Measurements from ENCODE around the gene DDX27. TPM values are rescaled to one million over a fixed set of nuclear protein-coding genes. Genes with fewer than 3 reads are reported as not detected.
"Not testable (repeated sequence)": the region's sequence is repeated elsewhere in the genome, so short reads cannot be mapped to it uniquely, and the experiment has no call there.

The DDX27 gene
- polyA plus RNA-seq, 3 donors from 2014 or later: 14.3 to 41.9 (median 18.7) TPM

DNA sequence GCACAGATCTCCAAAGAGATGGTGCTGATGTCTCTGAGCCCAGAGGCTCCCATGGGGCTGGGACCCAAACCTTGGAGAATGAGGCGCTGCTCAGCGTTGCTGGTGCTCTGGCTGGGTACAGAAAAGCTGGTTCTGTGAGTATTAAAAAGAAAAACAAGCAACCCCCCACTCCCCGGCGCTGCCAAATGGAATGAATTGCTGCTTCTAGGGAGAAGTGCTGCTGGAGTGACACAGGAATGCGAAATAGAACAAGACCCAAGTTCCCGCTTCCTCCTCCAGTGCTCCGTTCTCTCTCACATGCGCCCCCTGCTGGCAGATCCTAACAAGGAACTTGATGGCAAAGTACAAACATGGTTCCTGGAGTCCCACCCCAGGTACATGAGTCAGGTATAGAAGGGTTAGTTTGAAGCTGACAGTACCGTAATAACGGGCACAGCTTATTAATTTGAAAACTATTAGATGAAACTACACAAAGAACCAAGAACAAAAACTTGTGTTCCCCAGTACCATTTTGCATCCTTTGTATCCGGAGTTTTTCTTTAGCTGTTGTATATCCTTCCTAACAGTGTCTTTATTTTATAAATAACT lies 2.1 kb upstream of the DDX27 start:
- H3K27ac Mint-ChIP-seq: peak overlapping the region in 5 of 6 donors; percentile 13 to 85 (median 70)
- no peaks in the 10 kb centered on the region for H3K9me3 Mint-ChIP-seq
- peaks cover 30 to 37% of the 10 kb centered on the region in 2 donors for H3K4me1 Mint-ChIP-seq
- peak overlapping the region; percentile 46 to 73 (median 64) for H3K4me3 Mint-ChIP-seq
- peaks cover 0 to 5% (median 0%) of the 10 kb centered on the region in 3 donors for H3K36me3 Mint-ChIP-seq
- peak; percentile 81 to 84 (median 81) for DNase-seq
- peaks cover 6 to 15% (median 12%) of the 10 kb centered on the region in 3 donors for H3K27me3 Mint-ChIP-seq (ENCODE audit: low read depth in 3 of 3)

DNA sequence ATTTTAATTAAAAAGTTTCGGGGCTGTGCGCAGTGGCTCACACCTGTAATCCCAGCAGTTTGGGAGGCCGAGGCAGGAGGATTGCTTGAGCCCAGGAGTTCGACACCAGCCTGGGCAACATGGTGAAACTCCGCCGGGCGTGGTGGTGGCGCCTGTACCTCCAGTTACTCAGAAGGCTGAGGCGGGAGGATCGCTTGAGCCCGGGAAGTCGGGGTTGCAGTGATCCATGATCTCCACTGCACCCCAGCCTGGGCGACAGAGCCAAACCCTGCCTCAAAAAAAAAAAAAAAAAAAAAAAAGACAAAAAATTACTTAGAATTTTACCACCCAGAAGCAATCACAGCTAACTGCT lies 501 bp upstream of the DDX27 start:
- Mint-ChIP-seq H3K27me3 (ENCODE audit: low read depth in 3 of 3) (peaks cover 6 to 15% (median 9%) of the 10 kb centered on the region in 3 donors), H3K27ac (peak overlapping the region; percentile 99 to 100 (median 100)), H3K36me3 (peaks cover 4 to 11% (median 6%) of the 10 kb centered on the region in 3 donors), H3K4me1 (peaks cover 30 to 37% of the 10 kb centered on the region in 2 donors), H3K4me3 (peak overlapping the region; percentile 96 to 99 (median 97))
- DNase-seq, H3K9me3 Mint-ChIP-seq: not testable (repeated sequence)

DNA sequence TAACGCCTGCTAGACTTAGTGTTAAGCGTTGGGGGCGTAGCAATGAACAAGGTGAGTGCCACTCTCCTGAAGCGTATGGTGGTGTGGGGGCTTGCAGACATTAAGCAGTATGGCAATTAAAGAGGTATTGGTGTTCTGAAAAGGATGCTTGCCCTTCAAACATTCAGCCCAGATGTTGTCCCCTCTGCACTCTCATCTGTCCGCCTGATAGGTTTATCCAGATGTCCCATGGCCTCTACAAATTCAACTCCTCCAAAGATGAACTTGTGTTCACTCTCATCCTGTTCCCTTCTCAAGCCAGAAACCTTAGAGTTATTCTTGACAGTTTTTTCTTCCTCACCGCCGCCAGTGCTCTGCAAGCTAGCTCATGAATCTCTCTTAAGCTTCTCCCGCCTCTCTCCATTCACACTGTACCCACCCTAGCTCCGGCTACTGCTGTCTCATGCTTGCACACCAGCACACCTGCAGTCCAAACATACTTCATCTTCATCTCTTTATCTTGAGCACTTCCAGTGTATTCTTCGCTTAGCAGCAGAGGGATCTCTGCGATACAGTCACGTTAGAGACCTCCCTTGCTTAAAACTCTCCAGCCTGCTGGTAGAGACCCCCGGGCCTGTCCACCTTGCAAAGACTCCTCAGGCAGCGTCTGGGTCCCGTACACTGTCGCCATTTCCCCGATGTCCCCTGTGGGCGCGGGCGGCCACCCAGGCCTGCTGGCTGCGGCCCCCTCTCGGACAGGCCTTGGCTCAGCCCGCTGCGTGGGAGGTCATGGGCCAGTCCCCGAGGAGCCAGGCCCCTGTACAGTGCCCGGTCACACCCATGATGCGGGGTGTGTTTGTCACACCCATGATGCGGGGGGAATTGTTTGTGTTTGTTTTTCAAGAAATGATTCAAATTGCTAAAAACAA lies 962 bp downstream of the DDX27 start:
- Mint-ChIP-seq H3K27ac (peak overlapping the region; percentile 99 to 100 (median 100)), H3K36me3 (peaks cover 14 to 20% (median 15%) of the 10 kb centered on the region in 3 donors), H3K4me3 (peak overlapping the region; percentile 96 to 99 (median 97)), H3K4me1 (peaks cover 30 to 37% of the 10 kb centered on the region in 2 donors), H3K9me3 (no peaks in the 10 kb centered on the region), H3K27me3 (ENCODE audit: low read depth in 3 of 3) (peaks cover 9 to 15% (median 12%) of the 10 kb centered on the region in 3 donors)
- no peak for DNase-seq

DNA sequence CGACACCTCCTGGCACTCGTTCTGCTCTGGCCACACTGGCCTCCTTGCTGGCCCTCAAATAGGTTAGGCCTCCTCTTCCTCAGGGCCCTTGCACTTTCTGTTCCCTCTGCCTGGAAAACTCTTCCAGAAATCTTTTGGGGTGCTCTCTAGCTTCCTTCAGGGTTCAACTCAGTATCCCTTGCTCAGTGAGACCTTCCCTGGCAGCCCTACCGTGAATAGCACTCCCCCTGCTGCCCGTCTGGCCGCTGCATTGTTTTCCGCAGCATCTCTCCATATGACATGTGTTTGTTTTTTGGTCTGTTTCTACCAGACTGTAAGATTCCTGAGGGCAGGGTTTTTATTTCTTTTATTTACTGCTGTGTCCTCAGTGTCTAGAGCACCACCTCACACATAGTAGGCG lies 6.7 kb downstream of the DDX27 start:
- H3K9me3 Mint-ChIP-seq: no peaks in the 10 kb centered on the region
- no peak for DNase-seq
- peak overlapping the region in 3 of 6 donors; percentile 19 to 67 (median 64) for H3K27ac Mint-ChIP-seq
- peaks cover 28 to 48% (median 30%) of the 10 kb centered on the region in 3 donors for H3K36me3 Mint-ChIP-seq
- H3K27me3 Mint-ChIP-seq (ENCODE audit: low read depth in 3 of 3): peaks cover 0 to 9% (median 0%) of the 10 kb centered on the region in 3 donors
- H3K4me3 Mint-ChIP-seq: no peak overlapping the region
- peaks cover 4 to 5% of the 10 kb centered on the region in 2 donors for H3K4me1 Mint-ChIP-seq

DNA sequence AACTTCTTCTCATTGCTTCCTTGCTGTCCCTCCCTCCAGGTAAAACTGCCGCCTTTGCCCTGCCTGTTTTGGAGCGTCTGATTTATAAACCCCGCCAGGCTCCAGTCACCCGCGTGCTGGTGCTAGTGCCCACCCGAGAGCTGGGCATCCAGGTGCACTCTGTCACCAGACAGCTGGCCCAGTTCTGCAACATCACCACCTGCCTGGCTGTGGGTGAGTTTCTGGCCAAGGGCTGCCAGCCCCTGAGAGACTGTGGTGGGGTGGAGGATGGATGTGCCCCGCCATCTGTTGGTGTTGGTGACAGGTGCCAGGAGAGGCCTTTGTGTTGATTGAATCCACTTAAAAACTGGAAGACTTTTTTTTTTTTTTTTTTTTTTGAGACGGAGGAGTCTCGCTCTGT lies 9.5 kb downstream of the DDX27 start:
- peak overlapping the region in 1 of 6 donors; percentile 11 for H3K27ac Mint-ChIP-seq
- no peak for DNase-seq
- no peak overlapping the region for H3K4me3 Mint-ChIP-seq
- H3K4me1 Mint-ChIP-seq: no peaks in the 10 kb centered on the region
- no peaks in the 10 kb centered on the region for H3K9me3 Mint-ChIP-seq
- H3K27me3 Mint-ChIP-seq (ENCODE audit: low read depth in 3 of 3): peaks cover 0 to 9% (median 0%) of the 10 kb centered on the region in 3 donors
- peaks cover 25 to 50% (median 35%) of the 10 kb centered on the region in 3 donors for H3K36me3 Mint-ChIP-seq

DNA sequence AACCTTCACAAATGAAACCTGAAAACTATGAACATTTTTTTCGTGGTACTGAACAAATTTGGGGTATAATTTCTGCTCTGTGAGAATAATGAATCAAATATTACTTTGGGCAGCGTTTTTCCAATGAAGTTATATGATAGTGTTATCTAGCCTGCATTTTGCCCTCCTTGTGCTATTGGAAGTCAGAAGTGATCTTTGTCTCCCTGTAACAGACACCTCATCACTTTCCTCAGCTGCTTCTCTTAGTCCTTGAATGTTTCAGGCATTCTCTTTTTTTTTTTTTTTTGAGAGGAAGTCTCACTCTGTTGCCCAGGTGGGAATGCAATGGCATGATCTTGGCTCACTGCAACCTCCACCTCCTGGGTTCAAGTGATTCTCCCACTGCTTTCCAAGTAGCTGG lies 10.2 kb downstream of the DDX27 start:
- H3K4me3 Mint-ChIP-seq: no peak overlapping the region
- peaks cover 25 to 51% (median 36%) of the 10 kb centered on the region in 3 donors for H3K36me3 Mint-ChIP-seq
- H3K27ac Mint-ChIP-seq: peak overlapping the region in 1 of 6 donors; percentile 30
- no peak for DNase-seq
- peaks cover 0 to 7% (median 0%) of the 10 kb centered on the region in 3 donors for H3K27me3 Mint-ChIP-seq (ENCODE audit: low read depth in 3 of 3)
- H3K9me3 Mint-ChIP-seq: no peaks in the 10 kb centered on the region
- no peaks in the 10 kb centered on the region for H3K4me1 Mint-ChIP-seq

DNA sequence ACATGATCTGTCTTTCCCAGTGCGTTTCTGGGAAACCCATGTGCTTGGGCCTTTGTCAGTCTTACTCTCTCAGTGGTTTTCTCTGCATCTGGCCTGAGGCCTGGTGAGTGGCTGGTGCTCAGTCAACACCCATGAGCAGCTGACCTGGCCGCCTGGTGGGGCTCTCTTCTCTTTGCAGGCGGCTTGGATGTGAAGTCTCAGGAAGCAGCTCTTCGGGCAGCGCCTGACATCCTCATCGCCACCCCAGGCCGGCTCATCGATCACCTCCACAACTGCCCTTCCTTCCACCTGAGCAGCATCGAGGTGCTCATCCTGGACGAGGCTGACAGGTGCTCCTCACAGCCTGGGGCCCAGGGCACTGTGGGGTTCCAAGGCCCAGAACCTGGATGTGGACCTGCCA lies 10.8 kb downstream of the DDX27 start:
- Mint-ChIP-seq H3K36me3 (peaks cover 26 to 53% (median 38%) of the 10 kb centered on the region in 3 donors), H3K27ac (peak overlapping the region in 2 of 6 donors; percentile 34 to 46), H3K9me3 (no peaks in the 10 kb centered on the region), H3K4me1 (no peaks in the 10 kb centered on the region), H3K27me3 (ENCODE audit: low read depth in 3 of 3) (peaks cover 0 to 3% (median 0%) of the 10 kb centered on the region in 3 donors), H3K4me3 (no peak overlapping the region)
- DNase-seq: no peak

DNA sequence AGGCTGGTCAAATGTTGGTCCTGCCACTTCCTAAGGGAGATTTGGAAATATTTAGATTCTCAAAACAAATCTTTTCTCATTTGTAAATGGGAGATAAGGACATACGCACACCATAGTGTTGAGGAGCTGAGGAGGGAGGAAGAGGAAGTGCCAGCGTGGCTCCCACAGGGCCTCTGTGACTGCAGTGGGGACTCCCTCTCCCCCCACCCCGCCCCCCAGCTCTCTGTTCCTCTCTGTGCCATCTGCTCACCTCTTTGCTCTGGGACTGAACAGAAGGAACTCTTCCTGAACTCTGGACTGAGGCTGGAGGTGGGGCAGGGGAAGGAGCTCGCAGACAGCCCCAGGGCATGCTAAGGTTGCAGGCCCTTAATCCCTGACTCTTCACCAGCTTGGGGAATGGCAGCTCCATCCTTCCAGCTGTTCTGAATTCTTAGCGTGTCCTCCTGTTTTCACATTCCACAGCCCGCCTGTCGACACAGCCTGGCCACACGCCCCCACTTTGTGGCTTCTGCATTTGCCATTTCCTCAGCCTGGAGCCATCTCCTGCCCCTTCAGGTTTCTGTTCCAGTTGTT lies 11.4 kb downstream of the DDX27 start:
- Mint-ChIP-seq H3K9me3 (no peaks in the 10 kb centered on the region), H3K4me3 (no peak overlapping the region)
- no peak for DNase-seq

DNA sequence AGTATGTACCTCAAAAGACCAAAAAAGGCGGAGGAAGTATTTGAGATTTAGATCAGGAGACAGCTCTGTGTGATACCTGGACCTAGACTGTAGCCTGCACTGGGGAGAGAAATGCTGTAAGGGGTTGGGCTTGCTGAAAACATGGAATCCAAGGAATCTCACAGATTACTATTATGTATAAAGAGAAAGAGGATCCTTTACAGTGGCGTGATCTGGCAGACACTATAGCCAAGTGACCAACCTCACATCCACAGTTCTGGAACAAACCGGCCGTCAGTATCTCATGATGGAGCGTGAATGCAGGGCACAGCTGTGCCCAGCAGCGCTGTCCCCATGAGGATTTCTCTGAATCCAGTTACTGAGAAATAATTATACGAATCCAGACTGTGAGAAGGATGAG lies 12.3 kb downstream of the DDX27 start:
- Mint-ChIP-seq H3K9me3 (no peaks in the 10 kb centered on the region), H3K27me3 (ENCODE audit: low read depth in 3 of 3) (no peaks in the 10 kb centered on the region), H3K27ac (no peak overlapping the region), H3K4me3 (no peak overlapping the region), H3K4me1 (no peaks in the 10 kb centered on the region), H3K36me3 (peaks cover 18 to 45% (median 34%) of the 10 kb centered on the region in 3 donors)
- no peak for DNase-seq

More for the DNA sequence above, 11.4 kb downstream of the DDX27 start:
- no peaks in the 10 kb centered on the region for H3K4me1 Mint-ChIP-seq
- peaks cover 24 to 53% (median 40%) of the 10 kb centered on the region in 3 donors for H3K36me3 Mint-ChIP-seq
- H3K27me3 Mint-ChIP-seq (ENCODE audit: low read depth in 3 of 3): peaks cover 0 to 2% (median 0%) of the 10 kb centered on the region in 3 donors
- peak overlapping the region in 2 of 6 donors; percentile 25 to 34 for H3K27ac Mint-ChIP-seq

DNA sequence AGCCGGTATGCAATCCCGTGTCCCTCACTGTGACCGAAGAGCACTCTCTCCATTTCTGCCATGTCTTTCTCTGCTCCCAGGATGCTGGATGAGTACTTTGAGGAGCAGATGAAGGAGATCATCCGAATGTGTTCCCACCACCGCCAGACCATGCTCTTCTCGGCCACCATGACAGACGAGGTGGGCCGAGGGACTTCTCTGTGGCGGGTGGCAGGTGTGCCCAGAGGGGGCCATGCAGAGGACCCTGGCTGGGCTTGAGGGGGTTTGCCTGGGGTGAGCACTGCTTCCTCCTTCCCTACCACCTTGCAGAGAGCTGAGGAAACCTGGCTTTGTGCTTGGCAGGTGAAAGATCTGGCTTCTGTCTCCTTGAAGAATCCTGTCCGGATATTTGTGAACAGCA lies 14.0 kb downstream of the DDX27 start:
- no peak overlapping the region for H3K27ac Mint-ChIP-seq
- peaks cover 23 to 49% (median 40%) of the 10 kb centered on the region in 3 donors for H3K36me3 Mint-ChIP-seq
- no peak overlapping the region for H3K4me3 Mint-ChIP-seq

DNA sequence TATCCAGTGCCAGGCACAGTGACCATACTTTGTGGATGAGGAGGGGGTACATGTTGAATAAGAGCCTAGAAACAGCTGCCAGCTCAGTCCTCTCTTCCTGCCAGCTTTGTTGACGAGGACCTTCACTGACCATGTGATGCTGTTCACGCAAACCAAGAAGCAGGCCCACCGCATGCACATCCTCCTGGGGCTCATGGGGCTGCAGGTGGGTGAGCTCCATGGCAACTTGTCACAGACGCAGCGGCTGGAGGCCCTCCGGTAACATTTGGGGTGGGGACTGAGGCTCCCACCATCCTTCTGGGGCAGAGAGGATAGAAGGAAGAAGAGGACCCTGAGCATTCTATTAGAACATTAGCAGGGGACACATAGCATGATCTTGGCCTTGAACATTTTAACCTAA lies 15.6 kb downstream of the DDX27 start:
- H3K27ac Mint-ChIP-seq: peak overlapping the region in 2 of 6 donors; percentile 63
- no peaks in the 10 kb centered on the region for H3K9me3 Mint-ChIP-seq
- peaks cover 0 to 2% (median 1%) of the 10 kb centered on the region in 3 donors for H3K27me3 Mint-ChIP-seq (ENCODE audit: low read depth in 3 of 3)
- no peak overlapping the region for H3K4me3 Mint-ChIP-seq
- no peaks in the 10 kb centered on the region for H3K4me1 Mint-ChIP-seq
- no peak for DNase-seq
- peaks cover 29 to 49% (median 40%) of the 10 kb centered on the region in 3 donors for H3K36me3 Mint-ChIP-seq

More for the DNA sequence above, 14.0 kb downstream of the DDX27 start:
- Mint-ChIP-seq H3K9me3 (no peaks in the 10 kb centered on the region), H3K27me3 (ENCODE audit: low read depth in 3 of 3) (peaks cover 0 to 2% (median 1%) of the 10 kb centered on the region in 3 donors), H3K4me1 (no peaks in the 10 kb centered on the region)
- DNase-seq: no peak

DNA sequence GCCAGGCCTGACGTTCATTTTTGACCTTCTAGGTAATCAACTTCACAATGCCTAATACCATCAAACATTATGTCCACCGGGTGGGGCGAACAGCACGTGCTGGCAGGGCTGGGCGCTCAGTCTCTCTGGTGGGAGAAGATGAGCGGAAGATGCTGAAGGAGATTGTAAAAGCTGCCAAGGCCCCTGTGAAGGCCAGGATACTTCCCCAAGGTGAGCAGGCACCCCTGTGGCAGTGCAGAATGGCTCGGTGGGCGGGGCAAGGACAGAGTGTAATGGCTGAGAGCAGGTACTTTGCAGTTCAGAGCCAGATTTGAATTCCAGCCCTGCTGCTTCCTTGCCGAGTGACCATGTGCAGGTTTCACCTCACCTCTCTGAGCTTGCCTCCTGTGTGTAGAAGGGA lies 17.1 kb downstream of the DDX27 start:
- DNase-seq: no peak
- Mint-ChIP-seq H3K4me1 (no peaks in the 10 kb centered on the region), H3K27ac (peak overlapping the region in 1 of 6 donors; percentile 40), H3K36me3 (peaks cover 30 to 49% (median 32%) of the 10 kb centered on the region in 3 donors), H3K27me3 (ENCODE audit: low read depth in 3 of 3) (peaks cover 0 to 2% (median 1%) of the 10 kb centered on the region in 3 donors), H3K9me3 (no peaks in the 10 kb centered on the region), H3K4me3 (no peak overlapping the region)

DNA sequence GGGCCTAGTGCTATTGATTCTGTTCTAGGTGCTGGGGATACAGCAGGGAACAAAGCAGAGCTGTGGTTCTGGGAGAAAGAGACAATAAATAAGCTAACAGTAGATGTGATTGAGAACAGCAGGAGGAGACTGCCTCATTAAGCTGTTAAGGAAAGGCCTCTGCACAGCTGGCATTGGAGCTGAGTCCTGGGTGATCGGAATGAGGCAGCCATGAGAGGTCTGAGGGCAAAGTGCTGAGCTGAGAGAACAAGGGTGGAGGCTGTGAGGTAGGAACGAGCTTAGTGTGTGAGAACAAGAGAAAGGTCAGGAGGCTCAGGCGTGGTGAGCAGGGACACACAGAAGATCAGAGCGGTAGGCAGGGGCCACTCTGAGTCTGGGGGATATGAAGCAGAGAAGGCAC lies 18.3 kb downstream of the DDX27 start:
- Mint-ChIP-seq H3K4me1 (no peaks in the 10 kb centered on the region), H3K36me3 (peaks cover 29 to 58% (median 33%) of the 10 kb centered on the region in 3 donors), H3K27me3 (ENCODE audit: low read depth in 3 of 3) (peaks cover 0 to 2% (median 1%) of the 10 kb centered on the region in 3 donors), H3K4me3 (no peak overlapping the region), H3K27ac (peak overlapping the region in 3 of 6 donors; percentile 42 to 75 (median 62)), H3K9me3 (no peaks in the 10 kb centered on the region)
- DNase-seq: no peak

Data from immature natural killer cell (primary cell).